BE2C (cell line): ENCODE measurements around the gene XRCC4.

Experiments used
- DNase-seq: peaks from one replicate; pipeline ENCODE4 v3.0.0-alpha.2; 2020
- H3K27me3 ChIP-seq: fragments of 250-450 bp; sonication (Bioruptor Pico); 2 replicates; pipeline ENCODE4 v1.5.1; 2020; ENCODE audit warnings: mild to moderate bottlenecking
- H3K36me3 ChIP-seq: fragments of 250-450 bp; sonication (Bioruptor Pico); 2 replicates; pipeline ENCODE4 v1.5.1; 2020; ENCODE audit warnings: mild to moderate bottlenecking
- H3K4me1 ChIP-seq: fragments of 250-450 bp; sonication (Bioruptor Pico); 2 replicates; pipeline ENCODE4 v1.5.1; 2020
- H3K4me3 ChIP-seq: 2 replicates; pipeline ENCODE4 v1.5.1; 2011; ENCODE audit warnings: low read depth, low read length
- H3K9me3 ChIP-seq: fragments of 250-450 bp; sonication (Bioruptor Pico); 2 replicates; pipeline ENCODE4 v1.5.1; 2020
- CTCF ChIP-seq: IDR thresholded peaks from 2 replicates; pipeline ENCODE4 v1.5.1; 2012; ENCODE audit warnings: mild to moderate bottlenecking, low read depth, low read length

Gene XRCC4

GRCh38 chr5:83099445-83099844 lies 22.1 kb downstream of the XRCC4 start:
- TF ChIP-seq CTCF: no peak
- Histone ChIP-seq H3K4me1 (peaks cover 4% of the 10 kb centered on the region), H3K4me3 (no peak overlapping the region), H3K27me3 (no peaks in the 10 kb centered on the region), H3K36me3 (no peaks in the 10 kb centered on the region), H3K9me3 (no peaks in the 10 kb centered on the region)
- DNase-seq: no peak

- no peak for DNase-seq
- no peaks in the 10 kb centered on the region for H3K36me3 ChIP-seq
- H3K4me1 ChIP-seq: peaks cover 4% of the 10 kb centered on the region
- H3K4me3 ChIP-seq: no peak overlapping the region
- H3K27me3 ChIP-seq: no peaks in the 10 kb centered on the region
- no peak for TF ChIP-seq CTCF
- no peaks in the 10 kb centered on the region for H3K9me3 ChIP-seq
These were observed 24.2 kb downstream of the XRCC4 start for GRCh38 chr5:83101514-83101913.

DNA sequence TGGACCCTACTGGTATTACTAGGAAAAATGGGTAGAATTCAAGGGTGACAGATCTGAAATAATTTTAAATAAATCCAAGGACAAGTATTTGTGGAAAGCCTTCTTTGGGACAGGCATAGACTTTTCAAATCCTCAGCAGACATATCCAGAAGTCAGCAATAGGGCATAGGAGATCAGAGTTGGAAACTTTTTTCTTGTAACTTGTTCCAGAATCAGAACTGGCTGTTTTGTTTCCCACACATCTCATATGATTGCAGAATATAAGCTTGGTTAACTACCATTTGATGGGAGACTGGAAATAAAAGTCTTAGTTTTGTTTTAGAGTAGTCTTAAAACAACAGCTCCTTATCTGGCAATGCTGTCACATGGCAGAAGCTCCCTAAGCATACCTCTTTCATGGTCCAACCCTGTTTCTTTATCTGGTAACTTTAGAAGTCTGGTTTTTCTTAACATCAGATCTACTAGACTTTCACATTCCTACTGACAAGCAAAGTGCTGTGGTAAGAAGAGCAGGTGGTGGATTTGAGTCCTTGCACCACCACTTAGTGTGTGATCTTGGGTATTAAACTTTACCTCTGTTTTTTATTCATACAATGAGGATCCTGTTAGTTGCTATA lies 25.1 kb downstream of the XRCC4 start:
- Histone ChIP-seq H3K4me1 (peaks cover 3% of the 10 kb centered on the region), H3K27me3 (no peaks in the 10 kb centered on the region), H3K9me3 (no peaks in the 10 kb centered on the region), H3K4me3 (no peak overlapping the region), H3K36me3 (no peaks in the 10 kb centered on the region)
- no peak for TF ChIP-seq CTCF
- DNase-seq: no peak

DNA sequence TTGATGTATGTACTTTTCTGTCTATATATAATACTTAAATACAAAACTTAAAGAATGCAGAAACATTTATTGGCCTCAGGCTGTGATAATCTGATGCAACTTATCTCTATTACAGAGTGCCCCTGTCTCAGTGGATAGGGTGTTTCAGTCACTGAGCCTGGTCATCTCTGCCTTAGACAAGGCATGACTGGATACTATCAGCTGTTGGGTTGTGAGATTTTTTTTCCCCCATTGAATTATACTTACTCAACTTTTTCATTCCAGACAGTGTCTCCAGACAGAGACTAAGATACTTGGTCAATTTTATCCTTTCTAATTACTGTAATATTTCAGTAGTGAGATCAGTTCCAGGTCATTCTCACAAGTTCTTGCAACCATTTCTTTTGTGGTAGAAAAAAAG lies 26.7 kb downstream of the XRCC4 start:
- no peak for TF ChIP-seq CTCF
- Histone ChIP-seq H3K4me1 (no peaks in the 10 kb centered on the region; the same call in 1 of the 2 replicates), H3K36me3 (no peaks in the 10 kb centered on the region), H3K9me3 (no peaks in the 10 kb centered on the region), H3K4me3 (no peak overlapping the region), H3K27me3 (no peaks in the 10 kb centered on the region)
- DNase-seq: no peak

DNA sequence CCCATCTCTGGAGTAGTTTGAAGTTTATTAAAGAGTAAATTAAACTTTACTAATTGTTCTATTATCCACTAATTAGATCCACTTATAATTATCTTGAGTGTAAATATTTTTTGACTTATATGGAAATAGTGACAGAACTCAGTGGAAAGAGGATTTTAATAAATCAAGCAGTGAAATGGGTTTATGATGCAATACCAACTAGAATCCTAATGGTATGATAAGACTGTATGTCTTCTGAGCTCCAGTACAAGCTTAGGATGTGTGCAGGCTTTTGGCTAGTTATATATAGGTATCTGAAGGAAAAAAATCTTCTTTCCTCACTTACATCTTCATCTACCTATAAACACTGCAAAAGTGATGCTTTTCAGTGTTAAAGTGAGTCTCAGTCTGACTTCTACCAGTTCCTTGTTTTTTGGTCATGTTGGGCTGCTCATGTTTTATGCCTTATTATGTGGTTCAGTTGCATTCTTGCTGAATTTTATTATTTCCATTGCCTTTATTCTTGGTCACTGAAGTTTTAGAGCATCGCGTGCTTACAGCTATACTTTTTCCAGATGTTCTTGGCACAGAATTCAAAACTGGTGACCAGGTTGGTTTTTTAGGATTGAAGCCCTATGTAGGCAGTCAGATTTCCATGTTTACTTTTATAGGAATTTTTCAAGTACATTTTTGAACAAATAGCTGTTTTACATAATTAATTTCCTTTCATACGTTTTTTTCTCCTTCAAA lies 30.5 kb downstream of the XRCC4 start:
- Histone ChIP-seq H3K27me3 (no peaks in the 10 kb centered on the region), H3K4me1 (no peaks in the 10 kb centered on the region), H3K36me3 (no peaks in the 10 kb centered on the region; the same call in 1 of the 2 replicates), H3K4me3 (no peak overlapping the region), H3K9me3 (no peaks in the 10 kb centered on the region)
- no peak for TF ChIP-seq CTCF
- DNase-seq: no peak

DNA sequence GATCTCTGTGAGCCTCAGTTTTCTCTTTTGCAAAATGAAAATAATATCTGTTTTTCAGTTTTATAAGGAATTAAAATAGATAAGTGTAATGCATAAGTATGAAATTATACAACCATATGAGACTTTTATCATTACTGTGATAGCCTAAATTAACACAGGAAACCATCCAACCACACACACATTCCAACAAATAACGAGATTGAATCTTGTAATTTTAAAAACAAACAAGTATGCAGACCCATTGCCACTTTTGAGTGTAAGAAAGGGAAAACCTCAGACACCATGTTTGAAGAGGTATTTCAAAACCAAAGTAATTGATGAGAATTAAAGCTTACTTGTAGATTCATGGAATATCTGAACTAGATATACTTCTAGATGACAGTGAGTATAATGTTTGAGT lies 32.0 kb downstream of the XRCC4 start:
- H3K9me3 ChIP-seq: no peaks in the 10 kb centered on the region
- TF ChIP-seq CTCF: no peak
- H3K27me3 ChIP-seq: no peaks in the 10 kb centered on the region
- H3K4me3 ChIP-seq: no peak overlapping the region
- H3K36me3 ChIP-seq: no peaks in the 10 kb centered on the region; the same call in 1 of the 2 replicates
- no peak for DNase-seq
- H3K4me1 ChIP-seq: no peaks in the 10 kb centered on the region
